IPS-15b (cell line): ENCODE measurements around the gene MYO15B.
"Not testable (repeated sequence)": the region's sequence is repeated elsewhere in the genome, so short reads cannot be mapped to it uniquely, and the experiment has no call there.

ENCODE experiments used
- H3K27me3 ChIP-seq: one replicate; pipeline ENCODE4 v1.6.1; 2013; ENCODE audit warnings: low read length; ENCODE audit not compliant: control insufficient read depth, insufficient read depth
- H3K36me3 ChIP-seq: one replicate; pipeline ENCODE4 v1.6.1; 2013; ENCODE audit warnings: low read length; ENCODE audit not compliant: control insufficient read depth, insufficient read depth
- H3K4me1 ChIP-seq: one replicate; pipeline ENCODE4 v1.6.1; 2013; ENCODE audit warnings: mild to moderate bottlenecking, low read length; ENCODE audit not compliant: control insufficient read depth, insufficient read depth
- H3K4me3 ChIP-seq: one replicate; pipeline ENCODE4 v1.5.1; 2013; ENCODE audit warnings: low read depth, low read length
- H3K9ac ChIP-seq: one replicate; pipeline ENCODE4 v1.6.1; 2013; ENCODE audit warnings: low read depth, mild to moderate bottlenecking, low read length
- H3K9me3 ChIP-seq: one replicate; pipeline ENCODE4 v1.6.1; 2013; ENCODE audit warnings: mild to moderate bottlenecking, low read length; ENCODE audit not compliant: control insufficient read depth, insufficient read depth

MYO15B gene

DNA sequence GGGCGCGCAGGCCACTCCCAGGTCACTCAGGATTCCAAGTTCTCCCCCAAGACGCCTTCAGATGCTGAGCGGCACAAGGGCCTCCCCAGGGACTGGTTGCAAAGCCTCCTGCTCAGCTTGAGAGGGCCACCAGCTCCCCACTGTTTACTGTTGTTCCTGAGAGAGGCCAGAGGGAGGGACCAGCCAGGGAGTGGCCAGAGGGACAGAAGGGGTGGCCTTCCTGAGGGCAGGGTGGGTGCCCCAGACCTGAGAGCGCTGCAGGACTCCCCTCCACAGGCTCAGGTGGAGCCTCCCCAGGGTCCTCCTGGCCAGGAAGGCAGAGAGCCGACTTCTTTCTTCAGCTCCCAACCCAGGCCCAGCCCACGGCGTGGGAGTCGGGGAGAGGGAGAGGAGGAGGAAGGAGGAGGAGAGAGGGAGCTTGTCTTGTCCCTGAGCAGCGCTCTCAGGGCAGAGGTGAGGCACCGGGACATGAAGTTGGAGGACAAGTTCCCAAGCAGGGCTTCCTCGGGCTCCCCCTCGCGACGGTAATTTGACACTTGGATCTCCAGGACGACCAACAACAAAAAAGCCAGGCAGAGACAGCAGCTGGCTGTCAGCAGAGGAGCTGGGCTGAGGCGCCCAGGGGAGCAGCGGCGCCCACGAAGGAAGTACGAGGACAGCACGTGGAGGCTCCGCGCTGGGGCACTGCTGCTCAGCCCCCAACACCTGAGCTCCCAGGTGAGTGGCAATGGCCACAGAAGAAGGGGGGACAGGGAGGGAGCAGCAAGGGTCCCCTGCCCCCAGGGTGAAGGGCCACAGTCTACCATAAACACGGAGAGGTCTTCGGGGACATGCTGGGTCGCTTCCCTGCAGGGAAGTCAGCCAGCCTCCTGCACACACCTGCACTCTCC lies 46.1 kb downstream of the MYO15B start:
- Histone ChIP-seq H3K9ac (no peak overlapping the region), H3K9me3 (no peaks in the 10 kb centered on the region), H3K27me3 (no peaks in the 10 kb centered on the region), H3K4me3 (no peak overlapping the region), H3K36me3 (peaks cover 10% of the 10 kb centered on the region), H3K4me1 (peaks cover 4% of the 10 kb centered on the region)

DNA sequence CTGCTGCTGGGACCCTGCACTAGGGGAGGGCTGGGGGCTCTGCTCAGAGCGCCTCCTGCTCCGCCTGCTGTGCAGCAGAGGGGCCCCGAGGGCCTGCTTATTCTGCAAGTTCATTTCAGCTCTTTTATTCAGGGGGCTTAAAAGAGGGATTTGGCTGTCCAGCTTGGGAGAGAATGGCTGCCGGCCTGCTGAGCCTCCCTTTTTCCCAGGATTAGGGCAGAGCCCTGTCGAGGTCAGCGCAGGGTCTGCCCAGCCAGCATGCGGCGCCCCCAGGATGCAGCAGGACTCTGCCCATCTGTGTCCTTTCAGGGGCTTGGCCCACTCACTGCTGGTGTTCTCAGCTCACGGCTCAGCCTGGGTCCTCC lies 46.8 kb downstream of the MYO15B start:
- H3K4me3 ChIP-seq = no peak overlapping the region
- H3K27me3 ChIP-seq = no peaks in the 10 kb centered on the region
- H3K4me1 ChIP-seq = peaks cover 4% of the 10 kb centered on the region
- peaks cover 10% of the 10 kb centered on the region for H3K36me3 ChIP-seq
- no peak overlapping the region for H3K9ac ChIP-seq
- no peaks in the 10 kb centered on the region for H3K9me3 ChIP-seq

DNA sequence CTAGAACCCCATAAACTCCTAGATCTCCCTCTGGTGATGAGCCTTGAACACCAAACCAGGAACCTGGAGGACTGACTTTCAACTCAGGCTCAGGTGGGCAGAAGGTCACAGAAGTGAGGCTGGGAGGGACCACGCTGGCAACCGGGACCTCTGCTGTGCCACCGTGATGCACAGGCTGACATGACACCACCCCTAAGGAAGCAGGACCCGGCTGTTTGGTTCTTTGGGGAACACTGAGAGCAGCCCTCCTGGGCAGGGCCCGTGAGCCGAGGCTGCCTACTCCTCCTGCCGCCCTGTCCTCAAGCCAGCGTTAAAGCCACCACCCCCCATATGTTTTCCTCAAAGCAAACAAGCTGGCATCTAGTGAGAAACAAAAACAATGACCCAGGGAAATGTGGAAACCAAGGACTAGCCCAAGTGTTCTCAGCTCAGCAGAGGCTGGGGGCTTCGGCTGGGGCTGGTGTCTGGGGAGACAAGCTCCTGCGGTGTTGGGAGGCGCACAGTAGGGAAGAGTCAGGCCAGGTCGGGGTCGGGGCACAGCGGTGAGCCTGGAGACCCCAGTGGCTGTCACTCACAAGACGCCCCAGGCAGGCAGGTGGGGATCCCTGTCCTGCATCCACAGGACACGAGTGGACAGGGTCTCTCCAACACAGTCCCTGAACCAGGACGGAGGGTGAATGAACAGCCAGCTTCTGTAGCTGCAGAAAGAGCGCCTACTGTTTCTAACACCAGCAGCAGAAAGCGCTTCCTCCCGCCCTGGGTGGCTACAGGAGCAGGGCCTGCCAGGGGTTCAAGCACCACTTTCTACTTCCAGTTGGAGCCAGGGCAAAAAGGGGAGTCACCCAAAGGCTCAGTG lies 47.4 kb downstream of the MYO15B start:
- H3K27me3 ChIP-seq = no peaks in the 10 kb centered on the region
- H3K4me3 ChIP-seq = no peak overlapping the region
- peaks cover 10% of the 10 kb centered on the region for H3K36me3 ChIP-seq
- H3K9me3 ChIP-seq = no peaks in the 10 kb centered on the region
- peaks cover 4% of the 10 kb centered on the region for H3K4me1 ChIP-seq
- no peak overlapping the region for H3K9ac ChIP-seq

DNA sequence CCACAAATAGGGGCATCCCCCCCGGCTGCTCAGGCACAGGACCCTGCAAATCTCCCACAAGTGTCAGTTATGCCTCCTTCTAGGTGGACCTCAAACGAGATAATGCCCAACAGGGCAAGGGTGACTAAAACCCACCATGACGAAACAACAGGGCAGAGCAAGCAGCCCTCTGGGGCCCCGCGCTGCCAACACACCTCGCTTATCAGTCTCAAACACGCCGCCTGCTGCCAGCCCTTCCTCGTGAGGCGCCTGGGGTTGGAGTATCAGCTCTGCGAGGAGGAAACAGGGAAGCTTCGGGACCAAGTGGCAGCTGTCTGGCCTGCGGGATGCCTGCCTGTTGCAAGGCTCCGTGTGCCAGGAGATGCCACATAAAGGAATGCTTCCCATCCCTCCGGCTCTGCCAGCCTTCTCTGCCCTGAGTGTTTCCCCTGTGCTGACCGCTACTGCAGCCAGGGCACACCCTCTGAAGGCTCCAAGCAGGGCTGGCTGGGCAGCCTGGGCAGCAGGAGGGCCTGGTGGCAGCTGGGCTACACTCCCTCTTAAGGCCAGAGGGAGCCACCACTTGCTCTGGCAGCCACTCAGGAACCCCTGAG lies 48.1 kb downstream of the MYO15B start:
- no peak overlapping the region for H3K9ac ChIP-seq

DNA sequence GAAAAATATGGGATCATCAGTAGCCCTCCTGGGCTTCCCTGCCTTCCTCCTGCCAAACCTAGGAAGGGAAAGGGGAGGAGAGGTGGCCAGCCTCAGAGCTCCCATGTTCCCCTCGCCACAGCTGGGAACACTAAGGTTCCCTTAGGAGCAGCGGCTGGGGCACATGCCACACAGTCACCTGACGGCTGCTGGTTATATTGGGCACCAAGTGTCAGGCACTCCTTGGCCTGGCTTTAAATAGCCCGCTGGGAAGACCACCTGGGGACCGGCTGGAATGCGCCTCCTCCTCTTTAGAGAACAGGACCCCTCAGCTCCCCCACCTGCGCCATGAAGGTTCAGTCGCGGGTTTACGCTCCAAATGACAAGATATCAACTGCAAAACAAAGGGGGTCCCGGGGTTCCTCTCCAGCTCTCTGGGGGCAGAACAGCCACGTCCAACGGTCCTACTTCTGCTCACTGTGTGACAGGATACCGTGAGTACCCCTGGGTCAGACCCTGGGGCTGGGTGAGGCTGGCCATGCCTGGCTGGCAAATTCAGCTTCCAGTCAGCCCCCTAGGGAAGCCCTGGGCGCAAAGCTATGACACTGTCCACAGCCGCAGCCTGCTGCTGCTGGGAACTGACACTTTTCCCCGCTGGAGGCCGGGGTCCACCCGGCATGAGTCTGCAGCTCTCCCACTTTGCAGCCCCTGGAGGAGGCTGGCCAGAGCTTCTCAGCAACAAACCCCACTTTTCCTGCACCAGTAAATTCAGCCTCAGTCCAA lies 49.0 kb downstream of the MYO15B start:
- Histone ChIP-seq H3K9ac (no peak overlapping the region), H3K4me1 (peaks cover 4% of the 10 kb centered on the region), H3K27me3 (no peaks in the 10 kb centered on the region), H3K4me3 (no peak overlapping the region), H3K9me3 (no peaks in the 10 kb centered on the region), H3K36me3 (peaks cover 4% of the 10 kb centered on the region)

More for the DNA sequence above, 48.1 kb downstream of the MYO15B start:
- Histone ChIP-seq H3K4me3 (no peak overlapping the region), H3K9me3 (no peaks in the 10 kb centered on the region), H3K4me1 (peaks cover 4% of the 10 kb centered on the region), H3K36me3 (peaks cover 10% of the 10 kb centered on the region), H3K27me3 (no peaks in the 10 kb centered on the region)

DNA sequence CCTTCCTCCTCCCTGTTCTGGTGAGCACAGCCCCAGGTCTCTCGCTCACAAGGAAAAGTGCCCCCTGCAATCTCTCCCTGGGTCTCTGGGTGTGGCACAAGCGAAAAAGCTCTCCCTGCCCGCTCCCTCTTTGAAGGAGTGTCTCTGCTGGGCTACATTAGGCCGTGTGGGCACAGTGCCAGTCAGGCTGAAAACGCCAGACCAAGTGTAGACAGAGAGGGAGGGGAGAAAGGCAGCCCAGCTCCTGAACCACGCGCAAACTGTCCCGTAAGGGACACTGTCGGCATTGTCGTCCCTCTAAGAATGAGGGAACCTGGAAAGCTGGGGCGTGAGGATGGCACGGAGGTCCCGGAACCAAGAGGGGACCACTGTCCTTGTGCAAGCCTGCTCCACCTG lies 49.5 kb downstream of the MYO15B start:
- H3K9me3 ChIP-seq = no peaks in the 10 kb centered on the region
- H3K9ac ChIP-seq = no peak overlapping the region
- no peaks in the 10 kb centered on the region for H3K27me3 ChIP-seq
- H3K4me3 ChIP-seq = no peak overlapping the region
- H3K4me1 ChIP-seq = peaks cover 4% of the 10 kb centered on the region
- H3K36me3 ChIP-seq = no peaks in the 10 kb centered on the region

DNA sequence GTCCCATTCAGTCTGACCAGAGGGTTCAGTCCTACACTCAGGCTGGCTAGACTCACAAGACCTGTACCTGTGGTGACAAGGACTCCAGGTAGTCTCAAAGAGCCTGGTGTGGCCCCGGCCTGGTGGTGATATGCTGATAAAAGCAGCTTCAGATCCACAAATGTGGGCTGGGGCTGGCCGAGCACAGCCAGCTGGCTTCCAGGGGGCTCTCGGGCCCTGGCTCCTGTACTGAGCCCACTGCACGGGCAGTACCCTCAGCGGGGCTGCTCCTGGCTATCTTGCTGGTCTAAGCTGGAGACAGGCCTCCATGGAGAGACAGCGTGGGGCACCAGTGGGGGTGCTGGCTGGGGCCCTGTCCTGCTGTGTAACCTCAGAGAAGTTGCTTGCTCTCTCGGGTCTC lies 50.0 kb downstream of the MYO15B start:
- Histone ChIP-seq H3K36me3 (no peaks in the 10 kb centered on the region), H3K4me3 (no peak overlapping the region), H3K27me3 (no peaks in the 10 kb centered on the region), H3K9me3 (no peaks in the 10 kb centered on the region), H3K9ac (no peak overlapping the region), H3K4me1 (peaks cover 5% of the 10 kb centered on the region)

DNA sequence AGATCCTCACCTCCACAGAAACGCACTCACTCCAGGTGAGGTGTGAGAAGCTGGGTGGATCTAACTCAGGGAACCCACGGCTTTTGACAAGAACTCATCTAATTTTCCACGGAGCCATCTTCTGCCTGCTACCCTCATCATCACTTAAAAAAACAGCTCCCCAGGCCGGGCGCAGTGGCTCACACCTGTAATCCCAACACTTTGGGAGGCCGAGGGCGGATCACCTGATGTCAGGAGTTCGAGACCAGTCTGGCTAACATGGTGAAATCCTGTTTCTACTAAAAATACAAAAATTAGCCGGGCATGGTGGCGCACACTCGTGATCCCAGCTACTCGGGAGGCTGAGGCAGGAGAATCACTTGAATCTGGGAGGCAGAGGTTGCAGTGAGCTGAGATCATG lies 50.4 kb downstream of the MYO15B start:
- not testable (repeated sequence) for H3K9ac ChIP-seq, H3K9me3 ChIP-seq, H3K27me3 ChIP-seq, H3K4me3 ChIP-seq, H3K4me1 ChIP-seq, H3K36me3 ChIP-seq

DNA sequence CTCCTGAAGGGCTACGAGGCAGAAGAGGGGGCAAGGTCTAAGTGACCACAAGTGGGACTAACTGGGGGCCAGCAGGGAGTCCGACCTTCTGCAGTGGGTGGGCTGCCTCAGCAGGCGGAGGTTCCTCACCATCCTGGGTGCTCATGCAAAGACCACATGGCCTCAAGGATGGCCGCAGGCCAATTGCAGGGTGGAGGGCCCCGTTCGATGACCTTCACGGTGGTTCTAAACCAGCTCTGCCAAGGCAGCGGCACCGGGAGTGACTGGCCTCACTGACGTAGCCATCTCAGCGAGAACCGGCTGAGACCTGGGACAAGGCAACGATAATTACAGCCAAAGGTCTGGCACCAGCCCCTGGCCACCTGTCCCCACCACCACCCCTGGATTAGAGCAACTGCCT lies 51.3 kb downstream of the MYO15B start:
- Histone ChIP-seq H3K4me1 (peaks cover 8% of the 10 kb centered on the region), H3K27me3 (no peaks in the 10 kb centered on the region), H3K9ac (no peak overlapping the region), H3K4me3 (no peak overlapping the region), H3K36me3 (no peaks in the 10 kb centered on the region), H3K9me3 (no peaks in the 10 kb centered on the region)

DNA sequence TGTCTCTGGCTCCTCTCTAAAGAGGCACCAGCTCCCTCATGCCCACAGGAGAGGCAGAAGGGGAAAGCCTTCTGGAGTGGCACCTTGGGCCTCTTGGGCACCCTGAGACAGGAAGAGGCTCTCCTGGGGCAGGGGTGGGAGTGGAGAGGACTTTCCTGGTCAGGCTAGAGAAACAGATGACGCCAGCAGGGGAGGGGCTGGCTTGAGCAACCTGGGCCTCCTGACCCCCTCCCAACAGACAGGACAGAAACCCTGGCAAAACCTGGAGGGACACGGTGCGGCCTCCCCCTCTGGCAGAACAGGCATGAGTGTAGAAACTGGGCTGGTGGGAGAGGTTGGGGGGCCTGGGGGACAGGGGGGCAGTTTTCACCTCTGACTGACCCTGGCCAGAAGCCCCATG lies 51.7 kb downstream of the MYO15B start:
- no peak overlapping the region for H3K4me3 ChIP-seq
- no peaks in the 10 kb centered on the region for H3K9me3 ChIP-seq
- peaks cover 8% of the 10 kb centered on the region for H3K4me1 ChIP-seq
- H3K27me3 ChIP-seq = no peaks in the 10 kb centered on the region
- H3K9ac ChIP-seq = no peak overlapping the region
- H3K36me3 ChIP-seq = no peaks in the 10 kb centered on the region

DNA sequence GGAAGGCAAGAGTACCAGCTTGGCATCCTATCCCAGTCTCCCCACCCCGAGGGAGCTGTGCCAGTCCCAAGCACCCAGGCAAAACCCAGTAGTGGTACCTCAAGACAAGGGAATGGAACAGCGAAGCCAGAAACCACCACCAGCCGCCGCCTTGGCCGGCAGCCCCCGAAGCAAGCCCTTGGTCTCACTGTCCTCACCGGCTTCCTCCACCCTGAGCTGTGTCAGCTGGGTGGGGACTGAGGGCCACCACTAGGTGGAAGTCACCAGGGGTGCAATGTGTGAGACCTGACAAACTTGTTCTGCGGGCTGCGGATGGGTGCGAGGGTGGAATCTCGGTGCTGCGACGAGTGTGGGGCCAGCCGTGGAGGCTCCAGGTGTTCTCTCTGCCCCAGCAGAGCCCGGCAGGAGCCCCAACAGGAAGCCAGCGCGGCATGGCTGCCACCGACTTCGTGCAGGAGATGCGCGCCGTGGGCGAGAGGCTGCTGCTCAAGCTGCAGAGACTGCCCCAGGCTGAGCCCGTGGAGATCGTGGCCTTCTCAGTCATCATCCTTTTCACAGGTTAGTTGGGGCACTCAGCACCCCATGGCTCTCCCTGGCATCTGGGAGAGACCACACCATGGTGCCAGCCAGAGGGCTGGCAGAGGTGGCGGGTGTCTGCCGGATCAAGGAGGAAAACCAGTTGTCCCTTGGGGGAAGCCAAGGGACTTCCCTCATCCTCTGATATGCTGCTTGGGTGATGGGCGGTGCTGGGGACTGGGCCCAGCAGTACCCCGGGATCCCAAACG lies 52.4 kb downstream of the MYO15B start:
- H3K4me1 ChIP-seq = peaks cover 8% of the 10 kb centered on the region
- H3K27me3 ChIP-seq = no peaks in the 10 kb centered on the region
- H3K9ac ChIP-seq = no peak overlapping the region
- no peaks in the 10 kb centered on the region for H3K9me3 ChIP-seq
- H3K36me3 ChIP-seq = no peaks in the 10 kb centered on the region
- no peak overlapping the region for H3K4me3 ChIP-seq
